Measurements from ENCODE around the gene SYT11.

GRCh38 chr1:155904261-155904660, 44.9 kb downstream of the SYT11 start:
- no peak for TF ChIP-seq POLR2A (IDR thresholded peaks at IDR 0.05)
- no peak for TF ChIP-seq CTCF (IDR thresholded peaks at IDR 0.05)
- no peak for TF ChIP-seq EP300 (IDR thresholded peaks at IDR 0.05)
